Stimulated activated CD8-positive, alpha-beta memory T cell treated with anti-CD3 and anti-CD28 coated beads, Interleukin-7, amount 100 ng/mL, for 1 hour (primary cell): ENCODE results near the gene CERS6.
"Not testable (repeated sequence)": the region's sequence is repeated elsewhere in the genome, so short reads cannot be mapped to it uniquely, and the experiment has no call there.

ENCODE experiments used
- DNase-seq, 2 donors: peaks; one replicate each; pipeline ENCODE4 v3.0.0-alpha.2; 2020; ENCODE audit warnings: low read depth in 2 of 2

CERS6 gene

GRCh38 chr2:168455645-168456520 is at the start of gene CERS6:
Gene CERS6 (plus strand): TSS chr2:168456272. CDS start chr2:168456449, 177 bp downstream.
- peak; percentile 55 to 60 for DNase-seq

GRCh38 chr2:168412301-168412700 is 43.8 kb upstream of the CERS6 start:
- not testable (repeated sequence) for DNase-seq

GRCh38 chr2:168413101-168413500 is 43.0 kb upstream of the CERS6 start:
- DNase-seq, result not testable (repeated sequence)

GRCh38 chr2:168416555-168416954 is 39.5 kb upstream of the CERS6 start:
- no peak for DNase-seq

GRCh38 chr2:168422584-168422983 is 33.5 kb upstream of the CERS6 start:
- DNase-seq, result no peak

- no peak for DNase-seq
Measured at GRCh38 chr2:168424112-168424951, 31.7 kb upstream of the CERS6 start.

GRCh38 chr2:168424971-168425370 is 31.1 kb upstream of the CERS6 start:
- DNase-seq, result no peak

- DNase-seq, result no peak
Measured at GRCh38 chr2:168426861-168427260, 29.2 kb upstream of the CERS6 start.

- no peak for DNase-seq
Measured at GRCh38 chr2:168427451-168427850, 28.6 kb upstream of the CERS6 start.

- DNase-seq, result no peak
Measured at GRCh38 chr2:168428431-168428830, 27.6 kb upstream of the CERS6 start.

GRCh38 chr2:168429988-168430387 is 26.1 kb upstream of the CERS6 start:
- no peak for DNase-seq

GRCh38 chr2:168430431-168430830 is 25.6 kb upstream of the CERS6 start:
- DNase-seq, result no peak

GRCh38 chr2:168431301-168432024 is 24.6 kb upstream of the CERS6 start:
- no peak for DNase-seq

GRCh38 chr2:168432100-168432499 is 24.0 kb upstream of the CERS6 start:
- DNase-seq, result no peak

- DNase-seq, result no peak
Measured at GRCh38 chr2:168432565-168433186, 23.4 kb upstream of the CERS6 start.

GRCh38 chr2:168433527-168433926 is 22.5 kb upstream of the CERS6 start:
- DNase-seq, result no peak

GRCh38 chr2:168434146-168434545 is 21.9 kb upstream of the CERS6 start:
- DNase-seq, result no peak

GRCh38 chr2:168436840-168437239 is 19.2 kb upstream of the CERS6 start:
- no peak for DNase-seq

GRCh38 chr2:168438553-168438952 is 17.5 kb upstream of the CERS6 start:
- no peak for DNase-seq

- DNase-seq, result no peak
Measured at GRCh38 chr2:168439536-168439935, 16.5 kb upstream of the CERS6 start.

- DNase-seq, result no peak
Measured at GRCh38 chr2:168441214-168441872, 14.7 kb upstream of the CERS6 start.
